Subcutaneous abdominal adipose tissue (tissue), 5 donors: Measurements from ENCODE around the gene PIK3AP1.

Experiments
- H3K27ac ChIP-seq: one replicate; pipeline ENCODE4 v1.7.0; 2013; ENCODE audit warnings: low read depth, mild to moderate bottlenecking, inconsistent platforms, low read length, moderate library complexity
- H3K27me3 ChIP-seq, 5 donors: one replicate each; pipeline ENCODE4 v1.7.0; 2013; ENCODE audit warnings: low read length in 5 of 5, inconsistent platforms in 1 of 5; ENCODE audit not compliant: control insufficient read depth in 5 of 5, insufficient read depth in 4 of 5
- H3K36me3 ChIP-seq, 5 donors: one replicate each; pipeline ENCODE4 v1.7.0; 2013; ENCODE audit warnings: low read length in 5 of 5; ENCODE audit not compliant: control insufficient read depth in 5 of 5, insufficient read depth in 5 of 5
- H3K4me1 ChIP-seq, 5 donors: one replicate each; pipeline ENCODE4 v1.7.0; 2013; ENCODE audit warnings: low read length in 5 of 5, mild to moderate bottlenecking in 3 of 5, moderate library complexity in 1 of 5; ENCODE audit not compliant: control insufficient read depth in 5 of 5, insufficient read depth in 5 of 5
- H3K4me3 ChIP-seq, 5 donors: one replicate each; pipeline ENCODE4 v1.7.0; 2013; ENCODE audit warnings: low read length in 5 of 5, low read depth in 1 of 5
- H3K9ac ChIP-seq, 5 donors: one replicate each; pipeline ENCODE4 v1.7.0; 2013; ENCODE audit warnings: low read length in 5 of 5, mild to moderate bottlenecking in 4 of 5, moderate library complexity in 3 of 5
- H3K9me3 ChIP-seq, 5 donors: one replicate each; pipeline ENCODE4 v1.7.0; 2013; ENCODE audit warnings: low read length in 5 of 5; ENCODE audit not compliant: control insufficient read depth in 5 of 5
- donor health status: healthy.
- donor health status: healthy.
- donor health status: healthy.
- donor health status: healthy.
- donor health status: healthy.

Gene PIK3AP1

DNA sequence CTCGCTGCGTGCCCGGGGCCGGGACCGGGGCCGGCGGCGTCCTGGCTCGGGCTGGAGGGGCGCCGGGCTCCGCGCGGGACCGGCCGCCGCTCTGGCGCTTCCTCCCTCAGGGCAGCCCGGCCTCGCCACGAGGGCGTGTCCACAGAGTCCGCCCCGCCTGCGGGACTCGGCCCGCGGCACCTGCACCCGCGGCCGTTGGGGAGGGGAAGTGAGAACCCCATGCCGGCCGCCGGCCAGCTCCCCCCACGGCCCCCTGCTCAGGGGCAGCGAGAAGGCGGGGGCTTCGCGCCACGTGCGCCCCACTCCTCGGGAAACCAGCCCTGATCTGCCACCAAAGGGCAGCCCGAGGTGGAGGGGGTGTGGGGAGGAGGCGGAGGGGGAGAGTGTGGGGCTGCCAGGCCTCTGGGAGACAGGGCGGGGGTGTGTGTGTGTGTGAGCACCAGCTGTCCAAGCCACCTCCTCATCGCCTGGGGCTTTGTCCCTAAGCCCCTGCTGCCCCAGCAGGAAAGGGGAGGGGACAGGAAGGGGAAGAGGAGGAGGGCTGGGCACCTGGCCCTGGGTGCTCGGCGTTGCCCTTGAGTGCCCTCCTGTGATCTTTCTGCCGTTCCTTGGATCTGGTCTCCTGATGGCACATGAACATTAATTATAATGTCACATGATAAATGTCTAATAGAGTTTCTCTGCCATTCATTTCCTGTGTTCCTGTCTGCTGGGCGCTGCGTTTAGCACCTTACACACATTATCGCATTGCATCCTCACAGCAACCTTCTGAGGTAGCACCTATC is at the start of gene PIK3AP1:
Gene PIK3AP1 (minus strand): TSS at position 93 of the 785 bp plus-strand sequence. CDS start 120 bp downstream, outside the sequence.
- peaks cover 0 to 21% (median 13%) of the 10 kb centered on the region in 5 donors for H3K4me1 ChIP-seq
- peak within 1 kb of the TSS; percentile 37 for H3K27ac ChIP-seq
- H3K27me3 ChIP-seq, result peaks cover 5 to 21% (median 9%) of the 10 kb centered on the region in 5 donors
- H3K4me3 ChIP-seq, result peak within 1 kb of the TSS; percentile 47 to 66 (median 57)
- H3K9ac ChIP-seq, result peak within 1 kb of the TSS in 3 of 5 donors; percentile 42 to 66 (median 52)
- no peaks in the 10 kb centered on the region for H3K36me3 ChIP-seq
- no peaks in the 10 kb centered on the region for H3K9me3 ChIP-seq

DNA sequence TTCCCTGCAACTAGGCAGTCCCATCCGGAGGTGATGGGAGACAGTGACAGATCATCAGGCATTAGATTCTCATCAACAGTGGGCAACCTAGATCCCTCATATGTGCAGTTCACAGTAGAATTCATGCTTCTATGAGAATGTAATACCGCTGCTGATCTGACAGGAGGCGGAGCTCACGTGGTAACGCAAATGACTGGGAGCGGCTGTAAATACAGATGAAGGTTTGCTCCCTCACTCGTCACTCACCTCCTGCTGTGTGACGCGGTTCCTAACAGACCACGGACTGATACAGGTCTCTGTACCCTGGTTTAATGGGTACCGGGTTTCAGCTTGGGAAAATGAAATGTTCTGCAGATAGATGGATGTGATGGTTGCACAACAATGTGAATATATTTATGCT is 47.8 kb upstream of the PIK3AP1 start:
- Histone ChIP-seq H3K4me1 (peaks cover 0 to 3% (median 0%) of the 10 kb centered on the region in 5 donors), H3K36me3 (no peaks in the 10 kb centered on the region), H3K27ac (no peak overlapping the region), H3K4me3 (no peak overlapping the region), H3K27me3 (peaks cover 0 to 3% (median 0%) of the 10 kb centered on the region in 5 donors), H3K9ac (no peak overlapping the region), H3K9me3 (peaks cover 3 to 8% (median 7%) of the 10 kb centered on the region in 5 donors)

DNA sequence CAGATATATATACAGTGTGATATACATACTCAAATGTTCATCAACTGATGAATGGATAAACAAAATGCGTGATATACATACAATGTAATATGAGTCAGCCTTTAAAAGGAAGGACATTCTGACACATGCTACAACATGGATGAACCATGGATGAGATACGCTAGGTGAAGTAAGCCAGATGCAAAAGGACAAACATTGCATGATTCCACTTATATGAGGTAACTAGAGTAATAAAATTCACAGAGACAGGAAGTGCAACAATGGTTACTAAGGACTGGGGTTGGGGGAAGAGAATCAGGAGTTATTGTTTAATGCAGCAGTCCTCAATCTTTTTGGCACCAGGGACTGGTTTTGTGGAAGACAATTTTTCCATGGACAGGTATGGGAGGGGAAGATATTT is 47.3 kb upstream of the PIK3AP1 start:
- no peak overlapping the region for H3K27ac ChIP-seq
- H3K36me3 ChIP-seq, result no peaks in the 10 kb centered on the region
- peaks cover 0 to 3% (median 0%) of the 10 kb centered on the region in 5 donors for H3K4me1 ChIP-seq

DNA sequence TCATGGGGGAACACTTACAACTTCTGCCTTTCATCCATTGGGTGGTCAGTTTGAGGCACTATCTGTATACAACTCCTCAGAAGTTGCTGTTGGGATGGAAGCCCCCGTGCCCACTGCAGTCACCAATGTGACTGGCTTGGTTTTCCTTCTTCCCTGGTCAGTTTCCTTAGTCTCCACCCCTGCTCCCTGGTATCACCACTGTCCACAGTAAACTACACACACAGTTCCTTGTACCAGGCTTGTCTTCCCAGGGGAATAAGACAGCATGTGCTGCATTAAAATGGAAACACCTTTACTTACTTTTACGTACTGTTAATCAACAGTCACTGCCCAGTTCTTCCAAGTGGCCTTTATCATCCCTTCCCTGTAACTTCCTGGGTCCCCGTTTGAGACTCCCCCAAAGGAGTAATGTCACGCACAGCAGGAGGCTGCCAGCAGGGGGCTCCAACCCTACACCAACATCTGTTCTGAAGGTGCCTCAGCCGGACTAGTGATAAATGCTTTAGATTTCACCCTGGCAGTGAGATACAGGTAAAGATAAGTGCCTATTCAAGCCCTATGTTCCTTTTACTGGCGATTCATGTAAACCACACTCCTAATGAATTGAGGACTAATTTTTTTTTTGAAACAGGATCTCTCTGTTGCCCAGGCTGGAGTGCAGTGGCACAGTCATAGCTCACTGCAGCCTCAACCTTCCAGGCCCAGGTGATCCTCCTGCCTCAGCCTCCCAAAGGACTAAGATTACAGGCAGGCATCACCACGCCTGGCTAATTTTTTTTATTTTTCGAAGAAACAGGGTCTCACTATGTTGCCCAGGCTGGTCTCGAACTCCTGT is 45.3 kb upstream of the PIK3AP1 start:
- peaks cover 0 to 3% (median 0%) of the 10 kb centered on the region in 5 donors for H3K27me3 ChIP-seq
- H3K9me3 ChIP-seq, result peaks cover 0 to 2% (median 0%) of the 10 kb centered on the region in 5 donors
- H3K27ac ChIP-seq, result no peak overlapping the region
- H3K9ac ChIP-seq, result peak overlapping the region in 1 of 5 donors; percentile 13
- no peaks in the 10 kb centered on the region for H3K36me3 ChIP-seq
- no peak overlapping the region for H3K4me3 ChIP-seq
- H3K4me1 ChIP-seq, result peaks cover 0 to 3% (median 0%) of the 10 kb centered on the region in 5 donors

More for the DNA sequence above, 47.3 kb upstream of the PIK3AP1 start:
- peaks cover 2 to 6% (median 5%) of the 10 kb centered on the region in 5 donors for H3K9me3 ChIP-seq
- H3K9ac ChIP-seq, result no peak overlapping the region
- no peak overlapping the region for H3K4me3 ChIP-seq
- peaks cover 0 to 3% (median 0%) of the 10 kb centered on the region in 5 donors for H3K27me3 ChIP-seq

DNA sequence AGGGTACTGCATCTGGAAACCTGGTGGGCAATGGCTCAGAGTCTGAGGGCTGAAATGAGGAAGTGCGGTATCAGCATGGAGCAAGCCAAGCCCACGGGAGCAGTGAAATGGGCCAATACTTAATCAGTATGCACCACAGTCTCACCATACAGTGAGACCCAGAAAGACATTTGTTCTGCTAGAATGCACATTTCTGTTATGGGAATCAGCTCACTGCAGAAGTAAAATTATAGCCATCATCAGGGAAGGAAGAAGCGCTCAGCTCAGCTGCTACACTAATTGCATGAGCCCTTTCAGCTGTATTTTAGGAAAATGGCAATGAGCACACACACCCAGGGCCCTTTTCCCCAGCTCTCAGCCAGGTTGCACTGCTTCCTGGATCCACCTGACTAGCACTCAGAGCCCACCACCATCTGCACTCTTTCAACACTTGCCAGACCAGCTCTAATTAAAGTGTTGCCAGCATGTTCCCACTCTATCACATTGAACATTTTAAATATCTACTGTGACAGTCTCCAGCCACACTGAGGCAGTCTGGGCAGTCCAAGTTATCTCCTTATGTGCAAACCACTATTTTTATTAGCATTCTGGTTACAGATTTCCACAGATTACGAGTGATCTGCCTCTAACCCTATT is 44.2 kb upstream of the PIK3AP1 start:
- Histone ChIP-seq H3K27me3 (peaks cover 0 to 3% (median 0%) of the 10 kb centered on the region in 5 donors), H3K9ac (no peak overlapping the region), H3K27ac (no peak overlapping the region), H3K4me1 (peaks cover 0 to 3% (median 0%) of the 10 kb centered on the region in 5 donors), H3K36me3 (no peaks in the 10 kb centered on the region), H3K4me3 (no peak overlapping the region), H3K9me3 (no peaks in the 10 kb centered on the region)

DNA sequence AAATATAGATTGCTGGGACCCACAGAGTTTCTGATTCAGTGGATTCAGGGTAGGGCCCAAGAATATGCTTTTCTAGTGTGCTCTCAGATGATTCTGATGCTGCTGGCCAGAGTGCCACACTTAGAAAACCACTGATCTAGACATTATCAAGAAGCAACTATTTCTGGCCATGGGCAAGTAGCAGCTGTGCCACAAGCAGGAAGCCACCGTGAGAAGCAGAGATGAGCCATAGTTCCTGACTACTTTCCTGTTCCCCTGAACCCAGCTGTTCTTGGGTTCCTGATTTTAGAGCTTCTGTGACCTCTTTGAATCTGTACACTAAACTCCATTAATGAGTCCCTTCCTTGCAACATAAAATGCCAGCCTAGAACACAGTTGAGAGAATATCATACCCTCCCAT is 38.1 kb upstream of the PIK3AP1 start:
- H3K27me3 ChIP-seq, result no peaks in the 10 kb centered on the region
- no peaks in the 10 kb centered on the region for H3K4me1 ChIP-seq
- no peak overlapping the region for H3K4me3 ChIP-seq
- no peak overlapping the region for H3K9ac ChIP-seq
- H3K27ac ChIP-seq, result no peak overlapping the region
- no peaks in the 10 kb centered on the region for H3K36me3 ChIP-seq
- H3K9me3 ChIP-seq, result no peaks in the 10 kb centered on the region

GRCh38 chr10:96756111-96756903 is 36.0 kb upstream of the PIK3AP1 start:
- no peaks in the 10 kb centered on the region for H3K27me3 ChIP-seq
- H3K4me1 ChIP-seq, result no peaks in the 10 kb centered on the region

GRCh38 chr10:96753956-96754355 is 33.6 kb upstream of the PIK3AP1 start:
- Histone ChIP-seq H3K9me3 (no peaks in the 10 kb centered on the region), H3K4me1 (no peaks in the 10 kb centered on the region), H3K27me3 (no peaks in the 10 kb centered on the region), H3K9ac (no peak overlapping the region), H3K4me3 (no peak overlapping the region), H3K27ac (no peak overlapping the region), H3K36me3 (no peaks in the 10 kb centered on the region)

More at GRCh38 chr10:96756111-96756903, 36.0 kb upstream of the PIK3AP1 start:
- Histone ChIP-seq H3K27ac (no peak overlapping the region), H3K9me3 (no peaks in the 10 kb centered on the region), H3K9ac (no peak overlapping the region), H3K36me3 (no peaks in the 10 kb centered on the region), H3K4me3 (no peak overlapping the region)

- Histone ChIP-seq H3K27me3 (no peaks in the 10 kb centered on the region), H3K36me3 (no peaks in the 10 kb centered on the region), H3K9ac (no peak overlapping the region), H3K4me1 (peaks cover 0 to 9% (median 0%) of the 10 kb centered on the region in 5 donors), H3K9me3 (no peaks in the 10 kb centered on the region), H3K4me3 (no peak overlapping the region), H3K27ac (no peak overlapping the region)
Measured at GRCh38 chr10:96752375-96752774, 32.1 kb upstream of the PIK3AP1 start.
